Astrocyte of the spinal cord (primary cell): Measurements from ENCODE around the gene HSPB2.

Experiments used
- DNase-seq: peaks from one replicate; pipeline ENCODE4 v3.0.0; 2011; ENCODE audit warnings: low read depth, low spot score
- H3K4me3 ChIP-seq: 2 replicates; pipeline ENCODE4 v1.5.1; 2011; ENCODE audit warnings: low read depth, mild to moderate bottlenecking, low read length, moderate library complexity
- in situ Hi-C: cut with HindIII; loops from 2 replicates; pipeline ENCODE4 v1.10.0; 2017; ENCODE audit warnings: low sequenced_read_pairs
- TF ChIP-seq, protein P1 (sequence below): IDR thresholded peaks from 2 replicates; pipeline ENCODE4 v1.5.1; 2012; ENCODE audit warnings: low read depth, mild to moderate bottlenecking, low read length, inconsistent platforms

The HSPB2 gene

DNA sequence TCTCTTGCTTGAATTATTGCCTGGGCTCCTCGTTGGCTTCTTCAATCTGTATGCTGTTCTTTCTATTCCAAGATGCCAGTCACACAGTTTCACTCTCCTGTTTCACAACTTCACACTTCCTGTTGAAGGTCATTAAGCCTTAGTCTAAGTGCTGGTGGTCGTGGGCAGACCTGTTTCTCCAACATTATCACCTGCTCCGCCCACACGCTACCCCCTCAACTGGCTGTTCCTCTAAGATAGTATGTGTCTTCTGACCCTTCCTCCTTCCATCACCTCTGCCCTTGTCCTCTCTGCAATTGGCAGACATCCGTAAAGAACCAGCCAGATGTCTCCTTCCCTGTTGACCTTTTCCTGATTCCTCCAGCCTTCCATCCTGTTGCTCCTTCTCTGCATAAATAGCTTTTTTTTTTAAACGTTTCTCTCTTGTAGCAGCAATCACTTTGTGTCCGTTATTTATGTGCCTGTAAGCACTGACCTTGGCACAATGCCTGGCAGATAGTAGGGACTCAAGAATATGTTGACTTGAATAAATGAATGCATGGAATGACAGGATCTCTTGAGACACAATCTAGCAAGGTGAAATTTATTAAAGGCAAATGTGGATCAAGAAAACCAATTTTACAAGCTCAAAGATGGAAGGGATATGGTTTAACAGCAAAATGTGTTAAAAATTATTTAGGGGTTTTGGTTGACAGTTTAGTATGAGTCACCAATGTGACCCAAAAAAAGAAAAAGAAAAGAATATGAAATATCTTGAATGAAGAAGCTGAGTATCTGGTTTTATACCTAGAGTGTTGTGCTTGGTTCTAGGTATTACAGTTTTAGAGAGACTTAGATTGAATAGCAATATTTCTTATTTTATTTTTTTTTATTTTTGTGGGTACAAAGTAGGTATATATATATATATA is 37.2 kb downstream of the HSPB2 start:
- no peak for DNase-seq
- TF ChIP-seq, protein P1, sequence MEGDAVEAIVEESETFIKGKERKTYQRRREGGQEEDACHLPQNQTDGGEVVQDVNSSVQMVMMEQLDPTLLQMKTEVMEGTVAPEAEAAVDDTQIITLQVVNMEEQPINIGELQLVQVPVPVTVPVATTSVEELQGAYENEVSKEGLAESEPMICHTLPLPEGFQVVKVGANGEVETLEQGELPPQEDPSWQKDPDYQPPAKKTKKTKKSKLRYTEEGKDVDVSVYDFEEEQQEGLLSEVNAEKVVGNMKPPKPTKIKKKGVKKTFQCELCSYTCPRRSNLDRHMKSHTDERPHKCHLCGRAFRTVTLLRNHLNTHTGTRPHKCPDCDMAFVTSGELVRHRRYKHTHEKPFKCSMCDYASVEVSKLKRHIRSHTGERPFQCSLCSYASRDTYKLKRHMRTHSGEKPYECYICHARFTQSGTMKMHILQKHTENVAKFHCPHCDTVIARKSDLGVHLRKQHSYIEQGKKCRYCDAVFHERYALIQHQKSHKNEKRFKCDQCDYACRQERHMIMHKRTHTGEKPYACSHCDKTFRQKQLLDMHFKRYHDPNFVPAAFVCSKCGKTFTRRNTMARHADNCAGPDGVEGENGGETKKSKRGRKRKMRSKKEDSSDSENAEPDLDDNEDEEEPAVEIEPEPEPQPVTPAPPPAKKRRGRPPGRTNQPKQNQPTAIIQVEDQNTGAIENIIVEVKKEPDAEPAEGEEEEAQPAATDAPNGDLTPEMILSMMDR = no peak
- in situ Hi-C loops = no loop called here

DNA sequence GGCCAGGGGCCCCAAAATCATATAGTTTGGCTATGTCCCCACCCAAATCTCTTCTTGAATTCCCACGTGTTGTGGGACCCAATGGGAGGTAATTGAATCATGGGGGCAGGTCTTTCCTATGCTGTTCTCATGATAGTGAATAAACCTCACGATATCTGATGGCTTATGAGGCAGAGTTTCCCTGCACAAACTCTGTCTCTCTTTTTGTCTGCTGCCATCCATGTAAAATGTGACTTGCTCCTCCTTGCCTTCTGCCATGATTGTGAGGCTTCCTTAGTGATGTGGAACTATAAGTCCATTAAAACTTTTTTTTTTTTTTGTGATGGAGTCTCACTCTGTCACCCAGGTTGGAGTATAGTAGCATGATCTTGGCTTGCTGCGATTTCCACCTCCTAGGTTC is 39.0 kb downstream of the HSPB2 start:
- no peak for DNase-seq
- in situ Hi-C loops = no loop called here
- no peak overlapping the region for H3K4me3 ChIP-seq
- TF ChIP-seq, protein P1 = no peak

More for the DNA sequence above, 37.2 kb downstream of the HSPB2 start:
- no peak overlapping the region for H3K4me3 ChIP-seq

DNA sequence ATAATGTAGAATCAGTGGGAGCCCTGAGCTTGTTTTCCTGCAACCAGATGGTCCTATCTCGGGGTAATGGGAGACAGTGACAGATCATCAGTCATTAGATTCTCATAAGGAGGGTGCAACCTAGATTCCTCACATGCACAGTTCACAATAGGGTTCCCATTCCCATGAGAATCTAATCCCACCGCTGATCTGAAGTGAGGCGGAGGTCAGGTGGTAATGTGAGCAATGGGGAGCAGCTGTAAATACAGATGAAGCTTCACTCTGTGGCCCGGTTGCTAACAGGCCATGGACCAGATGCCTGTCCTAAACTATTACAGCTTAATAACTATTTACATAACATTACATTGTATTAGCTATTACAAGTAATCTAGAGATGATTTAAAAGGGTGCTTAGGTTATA is 41.6 kb downstream of the HSPB2 start:
- in situ Hi-C loops = no loop called here
- TF ChIP-seq, protein P1 = no peak
- DNase-seq = no peak
- no peak overlapping the region for H3K4me3 ChIP-seq

DNA sequence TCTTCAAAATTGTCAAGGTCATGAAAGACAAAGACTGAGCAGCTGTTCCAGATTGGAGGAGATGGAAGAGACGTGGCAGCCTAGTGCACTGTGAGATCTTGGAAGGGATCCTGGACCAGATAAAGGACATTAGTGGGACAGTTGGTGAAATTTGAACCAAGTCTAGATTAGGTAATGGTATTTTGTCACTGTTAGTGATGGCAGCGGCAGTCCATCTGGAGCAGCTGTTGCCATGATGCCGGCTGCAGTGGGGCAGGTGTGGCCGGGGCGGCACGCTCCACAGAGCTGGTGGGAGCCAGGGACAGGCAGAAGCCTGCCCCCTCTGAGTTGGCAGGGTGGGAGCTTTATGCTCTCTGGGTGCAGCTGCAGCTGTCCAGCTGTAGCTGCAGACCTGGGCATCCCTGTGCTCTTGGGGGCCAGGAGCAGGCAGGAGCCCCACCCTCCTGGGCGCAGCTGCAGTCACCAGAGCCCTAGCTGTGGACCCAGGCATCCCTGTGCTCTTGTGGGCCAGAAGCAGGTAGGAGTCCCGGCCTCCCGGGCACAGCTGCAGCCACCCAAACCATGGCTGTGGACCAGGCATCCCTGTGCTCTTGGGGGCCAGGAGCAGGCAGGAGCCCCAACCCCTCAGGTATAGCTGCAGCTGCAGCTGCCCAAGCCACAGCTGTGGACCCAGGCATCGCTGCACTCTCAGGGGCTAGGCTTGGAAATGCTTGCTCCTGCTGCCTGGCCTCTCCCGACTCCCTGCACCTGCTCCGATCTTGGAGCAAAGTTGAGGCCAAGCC is 45.3 kb downstream of the HSPB2 start:
- no peak overlapping the region for H3K4me3 ChIP-seq
- TF ChIP-seq, protein P1 = no peak
- no peak for DNase-seq
- in situ Hi-C loops = no loop called here

DNA sequence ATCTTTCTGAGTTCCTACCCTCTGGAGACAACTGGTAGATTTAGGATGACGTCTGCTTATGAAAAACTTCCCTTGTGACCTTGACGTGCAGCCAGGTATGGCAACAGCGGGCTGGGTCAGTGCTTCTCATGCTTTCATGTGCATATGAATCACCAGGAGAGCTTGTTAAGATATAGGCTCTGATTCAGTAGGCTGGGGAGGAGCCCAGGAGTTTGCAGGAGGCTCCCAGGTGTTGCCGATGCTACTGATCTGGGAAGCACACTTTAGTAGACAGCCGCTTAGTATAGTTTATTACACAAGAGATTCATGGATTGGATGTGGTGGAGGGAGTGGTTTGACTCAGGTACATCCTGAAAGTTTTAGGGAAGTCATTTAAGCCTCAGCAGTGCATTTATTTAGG is 48.4 kb downstream of the HSPB2 start:
- H3K4me3 ChIP-seq = no peak overlapping the region
- no peak for DNase-seq
- in situ Hi-C loops = no loop called here
- TF ChIP-seq, protein P1 = no peak

DNA sequence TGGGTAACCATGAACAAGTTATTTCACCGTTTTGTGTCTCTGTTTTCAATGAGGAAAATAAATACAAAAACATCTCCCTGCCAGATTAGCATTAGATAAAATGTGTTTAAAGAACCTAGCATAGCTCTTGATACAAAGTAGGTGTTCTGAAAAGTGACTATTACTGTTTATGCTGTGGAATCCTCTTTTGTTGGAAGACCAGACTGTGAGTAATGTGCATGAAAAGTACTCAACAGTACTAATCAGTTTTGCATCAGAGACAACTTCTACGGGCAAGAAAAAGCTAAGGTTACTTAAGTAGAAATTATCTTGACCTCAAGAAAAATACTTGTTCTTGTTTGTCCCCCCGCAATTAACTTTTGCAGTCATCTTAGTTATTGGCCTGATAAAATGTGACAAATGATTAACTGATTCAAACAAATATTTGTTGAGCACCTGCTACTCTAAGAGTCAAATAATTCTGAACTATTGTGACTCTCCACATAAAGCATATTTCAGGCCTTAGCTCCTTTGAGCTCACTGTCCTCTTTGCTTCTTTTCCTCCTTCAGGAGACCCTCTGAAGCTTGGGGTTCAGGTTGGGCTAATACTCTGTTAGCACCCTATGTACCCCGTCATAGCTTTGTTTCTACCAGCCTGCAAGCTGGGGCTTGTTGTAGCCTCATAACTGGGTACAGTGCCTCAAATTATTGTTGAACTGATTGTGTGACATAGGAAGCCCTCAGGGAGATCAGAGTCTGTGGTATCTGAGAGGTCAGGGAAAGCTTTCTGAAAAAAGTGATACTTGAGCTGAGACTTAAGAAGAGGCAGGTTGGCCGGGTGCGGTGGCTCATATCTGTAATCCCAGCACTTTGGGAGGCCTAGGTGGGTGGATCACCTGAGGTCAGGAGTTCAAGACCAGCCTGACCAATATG is 49.1 kb downstream of the HSPB2 start:
- in situ Hi-C loops = no loop called here
- H3K4me3 ChIP-seq = no peak overlapping the region
- TF ChIP-seq, protein P1 = no peak
- no peak for DNase-seq
